ENCODE data around the gene KLHL13. TPM values are rescaled to one million over a fixed set of nuclear protein-coding genes. Genes with fewer than 3 reads are reported as not detected.

The KLHL13 gene
- total RNA-seq, 1 experiment from 2014 or later: 0.64 TPM

DNA sequence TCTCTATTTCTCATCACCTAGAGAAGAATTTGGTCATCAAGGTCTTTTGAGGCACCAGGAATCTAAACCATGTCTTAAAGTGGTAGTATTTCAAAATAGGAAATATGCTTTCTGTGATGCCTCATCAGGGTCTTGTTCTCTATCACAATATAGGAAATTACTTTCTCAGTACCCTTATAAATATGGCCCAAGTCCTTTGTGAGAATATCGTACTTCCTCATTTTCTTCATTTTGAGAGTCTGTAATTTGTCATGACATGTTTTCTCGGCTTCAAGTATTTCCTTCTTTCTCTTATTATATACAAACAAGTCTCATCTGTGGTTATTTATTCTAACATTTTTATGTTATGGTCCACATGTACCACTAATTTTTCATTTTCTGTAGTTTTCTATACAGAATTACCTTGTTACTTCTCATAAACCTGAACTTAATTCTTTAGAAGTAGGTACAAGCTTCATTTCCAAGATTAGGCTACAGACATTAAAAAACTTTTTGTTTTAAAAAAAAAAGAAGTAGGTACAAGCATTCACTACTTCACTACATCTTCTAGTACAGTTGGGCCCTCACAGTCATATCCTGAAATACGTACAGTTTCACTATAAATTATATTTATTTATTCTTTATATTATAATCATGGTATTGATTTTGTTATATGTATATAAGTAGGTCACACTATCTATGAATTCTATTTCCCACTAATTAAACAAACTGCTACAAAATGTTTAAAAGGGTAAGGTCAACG is 54.4 kb downstream of the KLHL13 start:
- H3K4me3 Mint-ChIP-seq (ENCODE audit: low read depth, unreplicated experiment): no peak overlapping the region
- no peaks in the 10 kb centered on the region for H3K36me3 Mint-ChIP-seq (ENCODE audit: insufficient read depth, unreplicated experiment)
- intact Hi-C loops (cut with micrococcal nuclease; ENCODE audit: unreplicated experiment): no loop called here
- H3K4me1 Mint-ChIP-seq (ENCODE audit: low read depth, unreplicated experiment): no peaks in the 10 kb centered on the region
- CTCF ChIA-PET: no interaction called here
- no peak overlapping the region for H3K27ac Mint-ChIP-seq (ENCODE audit: unreplicated experiment)
- TF ChIP-seq, protein P1, sequence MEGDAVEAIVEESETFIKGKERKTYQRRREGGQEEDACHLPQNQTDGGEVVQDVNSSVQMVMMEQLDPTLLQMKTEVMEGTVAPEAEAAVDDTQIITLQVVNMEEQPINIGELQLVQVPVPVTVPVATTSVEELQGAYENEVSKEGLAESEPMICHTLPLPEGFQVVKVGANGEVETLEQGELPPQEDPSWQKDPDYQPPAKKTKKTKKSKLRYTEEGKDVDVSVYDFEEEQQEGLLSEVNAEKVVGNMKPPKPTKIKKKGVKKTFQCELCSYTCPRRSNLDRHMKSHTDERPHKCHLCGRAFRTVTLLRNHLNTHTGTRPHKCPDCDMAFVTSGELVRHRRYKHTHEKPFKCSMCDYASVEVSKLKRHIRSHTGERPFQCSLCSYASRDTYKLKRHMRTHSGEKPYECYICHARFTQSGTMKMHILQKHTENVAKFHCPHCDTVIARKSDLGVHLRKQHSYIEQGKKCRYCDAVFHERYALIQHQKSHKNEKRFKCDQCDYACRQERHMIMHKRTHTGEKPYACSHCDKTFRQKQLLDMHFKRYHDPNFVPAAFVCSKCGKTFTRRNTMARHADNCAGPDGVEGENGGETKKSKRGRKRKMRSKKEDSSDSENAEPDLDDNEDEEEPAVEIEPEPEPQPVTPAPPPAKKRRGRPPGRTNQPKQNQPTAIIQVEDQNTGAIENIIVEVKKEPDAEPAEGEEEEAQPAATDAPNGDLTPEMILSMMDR (IDR thresholded peaks at IDR 0.05; ENCODE audit: unreplicated experiment): no peak
- no peaks in the 10 kb centered on the region for H3K27me3 Mint-ChIP-seq (ENCODE audit: unreplicated experiment)
- no peak for DNase-seq
- no peaks in the 10 kb centered on the region for H3K9me3 Mint-ChIP-seq (ENCODE audit: low read depth, unreplicated experiment)
- BruUV-seq (replicated peaks): no TSS peak

DNA sequence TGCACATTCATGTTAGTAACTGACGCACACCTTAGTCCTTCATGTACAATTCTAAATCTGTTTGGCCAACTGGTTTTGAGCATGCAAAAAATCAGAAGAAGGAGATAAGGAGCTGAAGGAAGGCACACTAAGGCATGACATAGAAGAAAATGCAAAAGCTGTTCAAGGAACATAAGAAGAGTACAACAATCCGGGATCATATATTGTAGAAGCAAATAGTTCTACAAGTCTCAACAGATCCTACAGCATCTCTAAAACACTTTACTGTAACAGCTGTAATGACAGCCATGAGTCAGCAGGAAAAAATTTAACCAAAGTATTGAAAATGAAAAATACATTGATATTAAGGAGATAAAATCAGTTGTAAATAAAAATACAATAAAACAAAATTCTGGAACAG is 57.7 kb downstream of the KLHL13 start:
- Mint-ChIP-seq H3K27ac (ENCODE audit: unreplicated experiment) (no peak overlapping the region), H3K27me3 (ENCODE audit: unreplicated experiment) (no peaks in the 10 kb centered on the region), H3K36me3 (ENCODE audit: insufficient read depth, unreplicated experiment) (no peaks in the 10 kb centered on the region), H3K9me3 (ENCODE audit: low read depth, unreplicated experiment) (no peaks in the 10 kb centered on the region), H3K4me1 (ENCODE audit: low read depth, unreplicated experiment) (no peaks in the 10 kb centered on the region), H3K4me3 (ENCODE audit: low read depth, unreplicated experiment) (no peak overlapping the region)
- BruUV-seq (replicated peaks): no TSS peak
- TF ChIP-seq, protein P1 (IDR thresholded peaks at IDR 0.05; ENCODE audit: unreplicated experiment): no peak
- no peak for DNase-seq
- intact Hi-C loops (cut with micrococcal nuclease; ENCODE audit: unreplicated experiment): no loop called here
- CTCF ChIA-PET: no interaction called here

DNA sequence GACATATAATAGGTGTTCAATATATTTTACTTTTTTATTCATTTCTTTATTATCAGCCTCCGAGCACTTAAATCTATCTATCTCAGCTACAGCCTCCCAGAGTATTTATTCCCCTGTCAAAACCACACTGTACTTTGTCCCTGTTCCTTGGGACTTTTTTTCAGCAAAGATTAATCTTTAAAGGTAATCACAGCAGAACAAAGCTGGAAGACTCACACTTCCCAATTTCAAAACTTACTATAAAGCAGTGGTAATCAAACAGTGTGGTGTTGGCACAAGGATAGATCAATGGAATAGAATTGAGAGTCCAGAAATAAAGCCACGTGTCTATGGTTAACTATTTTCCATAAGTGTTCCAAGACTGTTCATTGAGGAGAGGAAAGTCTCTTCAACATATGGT is 59.7 kb downstream of the KLHL13 start:
- no peak overlapping the region for H3K4me3 Mint-ChIP-seq (ENCODE audit: low read depth, unreplicated experiment)
- no TSS peak for BruUV-seq (replicated peaks)
- no peaks in the 10 kb centered on the region for H3K36me3 Mint-ChIP-seq (ENCODE audit: insufficient read depth, unreplicated experiment)
- CTCF ChIA-PET: no interaction called here
- TF ChIP-seq, protein P1 (IDR thresholded peaks at IDR 0.05; ENCODE audit: unreplicated experiment): no peak
- intact Hi-C loops (cut with micrococcal nuclease; ENCODE audit: unreplicated experiment): no loop called here
- no peaks in the 10 kb centered on the region for H3K9me3 Mint-ChIP-seq (ENCODE audit: low read depth, unreplicated experiment)
- H3K4me1 Mint-ChIP-seq (ENCODE audit: low read depth, unreplicated experiment): no peaks in the 10 kb centered on the region
- DNase-seq: no peak
- no peak overlapping the region for H3K27ac Mint-ChIP-seq (ENCODE audit: unreplicated experiment)
- H3K27me3 Mint-ChIP-seq (ENCODE audit: unreplicated experiment): no peaks in the 10 kb centered on the region

DNA sequence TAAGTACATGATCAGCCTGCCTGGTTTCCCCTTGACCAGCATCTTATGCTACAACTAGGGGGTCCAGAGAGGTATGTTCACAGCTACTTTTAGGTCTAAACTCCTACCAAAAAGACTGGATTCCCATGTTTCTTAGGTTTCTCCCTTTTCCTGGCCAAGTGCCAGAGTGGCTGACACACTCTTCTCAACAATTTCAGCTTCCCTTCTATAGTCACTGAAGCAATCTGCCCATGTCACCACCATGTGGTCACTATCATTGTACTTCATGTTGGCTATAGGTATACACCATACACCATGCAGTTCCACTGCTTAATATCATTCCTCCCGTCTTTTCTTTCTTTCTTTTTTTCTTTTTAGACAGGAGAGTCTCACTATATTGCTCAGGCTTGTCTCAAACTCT is 66.9 kb downstream of the KLHL13 start:
- H3K4me1 Mint-ChIP-seq (ENCODE audit: low read depth, unreplicated experiment): no peaks in the 10 kb centered on the region
- no TSS peak for BruUV-seq (replicated peaks)
- CTCF ChIA-PET: interaction anchor here (0.6 kb wide), 1 partner anchor 1645 kb away, joined by 3 read pairs; no protein-coding TSS in a partner anchor
- H3K9me3 Mint-ChIP-seq (ENCODE audit: low read depth, unreplicated experiment): peaks cover 9% of the 10 kb centered on the region
- H3K27me3 Mint-ChIP-seq (ENCODE audit: unreplicated experiment): no peaks in the 10 kb centered on the region
- DNase-seq: no peak
- no peaks in the 10 kb centered on the region for H3K36me3 Mint-ChIP-seq (ENCODE audit: insufficient read depth, unreplicated experiment)
- intact Hi-C loops (cut with micrococcal nuclease; ENCODE audit: unreplicated experiment): no loop called here
- H3K4me3 Mint-ChIP-seq (ENCODE audit: low read depth, unreplicated experiment): no peak overlapping the region
- TF ChIP-seq, protein P1 (IDR thresholded peaks at IDR 0.05; ENCODE audit: unreplicated experiment): no peak
- H3K27ac Mint-ChIP-seq (ENCODE audit: unreplicated experiment): no peak overlapping the region
